ENCODE results near the gene SPHK2.
A peak's percentile ranks its signal among the peaks of the same experiment; 100 is the strongest.

SPHK2 gene

GRCh38 chr19:48660852-48661710 is 41.8 kb downstream of the SPHK2 start:
- no peak for TF ChIP-seq GATA1 (IDR thresholded peaks at IDR 0.05; ENCODE audit: low read depth, low read length)
- no peak for TF ChIP-seq POLR2A (IDR thresholded peaks at IDR 0.05; ENCODE audit: low read length)
- peak; percentile 85 to 86 for DNase-seq

GRCh38 chr19:48661711-48662090 is 42.4 kb downstream of the SPHK2 start:
- no peak for TF ChIP-seq POLR2A (IDR thresholded peaks at IDR 0.05; ENCODE audit: low read length)
- TF ChIP-seq GATA1 (IDR thresholded peaks at IDR 0.05; ENCODE audit: low read depth, low read length): no peak

GRCh38 chr19:48663667-48664066 is 44.4 kb downstream of the SPHK2 start:
- no peak for TF ChIP-seq POLR2A (IDR thresholded peaks at IDR 0.05; ENCODE audit: low read length)
- no peak for TF ChIP-seq GATA1 (IDR thresholded peaks at IDR 0.05; ENCODE audit: low read depth, low read length)

More at GRCh38 chr19:48661711-48662090, 42.4 kb downstream of the SPHK2 start:
- DNase-seq: no peak

GRCh38 chr19:48664476-48664875 is 45.2 kb downstream of the SPHK2 start:
- TF ChIP-seq POLR2A (IDR thresholded peaks at IDR 0.05; ENCODE audit: low read length): no peak
- no peak for TF ChIP-seq GATA1 (IDR thresholded peaks at IDR 0.05; ENCODE audit: low read depth, low read length)
- no peak for DNase-seq

More at GRCh38 chr19:48663667-48664066, 44.4 kb downstream of the SPHK2 start:
- no peak for DNase-seq

- TF ChIP-seq GATA1 (IDR thresholded peaks at IDR 0.05; ENCODE audit: low read depth, low read length): no peak
- TF ChIP-seq POLR2A (IDR thresholded peaks at IDR 0.05; ENCODE audit: low read length): no peak
- no peak for DNase-seq
These were observed 46.5 kb downstream of the SPHK2 start for GRCh38 chr19:48665786-48666185.

- no peak for DNase-seq
- TF ChIP-seq GATA1 (IDR thresholded peaks at IDR 0.05; ENCODE audit: low read depth, low read length): no peak
- no peak for TF ChIP-seq POLR2A (IDR thresholded peaks at IDR 0.05; ENCODE audit: low read length)
These were observed 49.0 kb downstream of the SPHK2 start for GRCh38 chr19:48668332-48668731.

GRCh38 chr19:48668761-48669160 is 49.5 kb downstream of the SPHK2 start:
- no peak for DNase-seq
- no peak for TF ChIP-seq POLR2A (IDR thresholded peaks at IDR 0.05; ENCODE audit: low read length)
- no peak for TF ChIP-seq GATA1 (IDR thresholded peaks at IDR 0.05; ENCODE audit: low read depth, low read length)

GRCh38 chr19:48669903-48670668 is 50.8 kb downstream of the SPHK2 start:
- DNase-seq: no peak
- no peak for TF ChIP-seq POLR2A (IDR thresholded peaks at IDR 0.05; ENCODE audit: low read length)
- no peak for TF ChIP-seq GATA1 (IDR thresholded peaks at IDR 0.05; ENCODE audit: low read depth, low read length)

- DNase-seq: no peak
- TF ChIP-seq GATA1 (IDR thresholded peaks at IDR 0.05; ENCODE audit: low read depth, low read length) (no peak), POLR2A (IDR thresholded peaks at IDR 0.05; ENCODE audit: low read length) (no peak)
These were observed 51.6 kb downstream of the SPHK2 start for GRCh38 chr19:48670699-48671445.

- TF ChIP-seq GATA1 (IDR thresholded peaks at IDR 0.05; ENCODE audit: low read depth, low read length) (no peak), POLR2A (IDR thresholded peaks at IDR 0.05; ENCODE audit: low read length) (no peak)
- no peak for DNase-seq
These were observed 52.2 kb downstream of the SPHK2 start for GRCh38 chr19:48671446-48671995.

- TF ChIP-seq GATA1 (IDR thresholded peaks at IDR 0.05; ENCODE audit: low read depth, low read length) (no peak), POLR2A (IDR thresholded peaks at IDR 0.05; ENCODE audit: low read length) (no peak)
- DNase-seq: no peak
These were observed 53.7 kb downstream of the SPHK2 start, which contains the start of gene NTN5 for GRCh38 chr19:48672994-48673393. Gene NTN5, minus strand, starts transcription at chr19:48673017. Its CDS starts 2,031 bp downstream, at chr19:48670986.

GRCh38 chr19:48673436-48674100 is 54.3 kb downstream of the SPHK2 start:
- TF ChIP-seq POLR2A (IDR thresholded peaks at IDR 0.05; ENCODE audit: low read length): no peak
- TF ChIP-seq GATA1 (IDR thresholded peaks at IDR 0.05; ENCODE audit: low read depth, low read length): no peak
- no peak for DNase-seq
